WTC11 (cell line): ENCODE data around the gene PIGU. TPM values are rescaled to one million over a fixed set of nuclear protein-coding genes. Genes with fewer than 3 reads are reported as not detected.

Experiments used
- ATAC-seq: fragments of 200-7000 bp; cut with Tn5 transposase; 2 replicates; pipeline ENCODE4 v1.10.0; 2021; ENCODE audit warnings: mild to moderate bottlenecking, moderate library complexity
- CTCF ChIA-PET: fragments of 300-600 bp; sonication (Branson Sonifier 250); formaldehyde crosslinking; loops from one replicate; lab custom pipeline; 2021; ENCODE audit warnings: antibody characterized with exemption; lab: Charles Lee
- POLR2A ChIA-PET: fragments of 350-600 bp; sonication (Branson Sonifier 250); formaldehyde crosslinking; loops from one replicate; lab custom pipeline; 2021; ENCODE audit warnings: antibody characterized with exemption; lab: Charles Lee
- DNase-seq: peaks from one replicate; pipeline ENCODE4 v3.0.0; 2021; ENCODE audit warnings: low spot score
- H3K27ac Mint-ChIP-seq: 2 replicates; pipeline ENCODE4 v1.8.0; 2021; ENCODE audit warnings: mixed read lengths
- H3K27me3 Mint-ChIP-seq: 2 replicates; pipeline ENCODE4 v1.8.0; 2021; ENCODE audit warnings: low read depth, mild to moderate bottlenecking, moderate library complexity, mixed read lengths
- H3K36me3 Mint-ChIP-seq: 2 replicates; pipeline ENCODE4 v1.8.0; 2021; ENCODE audit warnings: mixed read lengths
- H3K4me1 Mint-ChIP-seq: 2 replicates; pipeline ENCODE4 v1.8.0; 2022; ENCODE audit warnings: mixed read lengths
- H3K4me3 Mint-ChIP-seq: 2 replicates; pipeline ENCODE4 v1.8.0; 2021; ENCODE audit warnings: mild to moderate bottlenecking, moderate library complexity, mixed read lengths
- H3K9me3 Mint-ChIP-seq: 2 replicates; pipeline ENCODE4 v1.8.0; 2021; ENCODE audit warnings: mixed read lengths
- FOXJ3 ChIP-seq: sonication (generic); formaldehyde crosslinking; IDR thresholded peaks from 2 replicates; pipeline ENCODE4 v1.9.0; 2021; ENCODE audit warnings: missing genetic modification reagents, mild to moderate bottlenecking, borderline replicate concordance
- GABPB1 ChIP-seq: sonication (generic); formaldehyde crosslinking; IDR thresholded peaks from 2 replicates; pipeline ENCODE4 v1.8.1; 2023; ENCODE audit warnings: mild to moderate bottlenecking, missing genetic modification reagents
- NFYB ChIP-seq: sonication (generic); formaldehyde crosslinking; conservative IDR thresholded peaks from 2 replicates; pipeline ENCODE4 v1.8.0; 2022; ENCODE audit warnings: low read depth, missing genetic modification reagents
- PRRX2 ChIP-seq: fragments of 250-450 bp; sonication (Bioruptor Pico); IDR thresholded peaks from 2 replicates; pipeline ENCODE4 v1.8.0; 2021; ENCODE audit warnings: mild to moderate bottlenecking
- SMAD3 ChIP-seq: sonication (generic); formaldehyde crosslinking; IDR thresholded peaks from 2 replicates; pipeline ENCODE4 v1.8.0; 2022; ENCODE audit warnings: missing genetic modification reagents, mild to moderate bottlenecking, borderline replicate concordance
- SP1 ChIP-seq: sonication (generic); formaldehyde crosslinking; conservative IDR thresholded peaks from 2 replicates; pipeline ENCODE4 v1.8.1; 2022; ENCODE audit warnings: missing genetic modification reagents
- TEAD1 ChIP-seq: sonication (generic); formaldehyde crosslinking; IDR thresholded peaks from 2 replicates; pipeline ENCODE4 v1.8.0; 2022; ENCODE audit warnings: mild to moderate bottlenecking, missing genetic modification reagents
- TEAD4 ChIP-seq: sonication (generic); formaldehyde crosslinking; IDR thresholded peaks from 2 replicates; pipeline ENCODE4 v1.8.0; 2022; ENCODE audit warnings: mild to moderate bottlenecking, missing genetic modification reagents
- ZNF121 ChIP-seq: sonication (generic); formaldehyde crosslinking; IDR thresholded peaks from 2 replicates; pipeline ENCODE4 v1.8.0; 2023; ENCODE audit warnings: missing genetic modification reagents
- ZNF138 ChIP-seq: sonication (generic); formaldehyde crosslinking; conservative IDR thresholded peaks from 2 replicates; pipeline ENCODE4 v1.8.1; 2022; ENCODE audit warnings: mild to moderate bottlenecking, moderate library complexity, missing genetic modification reagents
- ZNF232 ChIP-seq: sonication (generic); formaldehyde crosslinking; IDR thresholded peaks from 2 replicates; pipeline ENCODE4 v1.8.0; 2022; ENCODE audit warnings: mild to moderate bottlenecking, missing genetic modification reagents
- ZNF263 ChIP-seq: sonication (generic); formaldehyde crosslinking; IDR thresholded peaks from 2 replicates; pipeline ENCODE4 v1.8.1; 2022; ENCODE audit warnings: low read depth, mild to moderate bottlenecking, moderate library complexity, missing genetic modification reagents
- ZNF317 ChIP-seq: sonication (generic); formaldehyde crosslinking; IDR thresholded peaks from 2 replicates; pipeline ENCODE4 v1.8.1; 2023; ENCODE audit warnings: low read depth, mild to moderate bottlenecking, moderate library complexity, missing genetic modification reagents, borderline replicate concordance
- ZNF396 ChIP-seq: fragments of 250-450 bp; sonication (Bioruptor Pico); IDR thresholded peaks from 2 replicates; pipeline ENCODE4 v1.8.0; 2021; ENCODE audit warnings: mild to moderate bottlenecking, moderate library complexity, borderline replicate concordance
- total RNA-seq: library from RNA; stranded (reverse); gene quantifications from 3 replicates; pipeline ENCODE4 v1.2.3, GENCODE V29; 2021
- TF ChIP-seq, protein P1 (sequence below): fragments of 250-450 bp; sonication (Bioruptor Pico); IDR thresholded peaks from 2 replicates; pipeline ENCODE4 v1.9.0; 2021; ENCODE audit warnings: mild to moderate bottlenecking
- TF ChIP-seq, protein P2 (sequence below): fragments of 250-450 bp; sonication (Bioruptor Pico); IDR thresholded peaks from 2 replicates; pipeline ENCODE4 v1.8.0; 2021; ENCODE audit warnings: mild to moderate bottlenecking
- TF ChIP-seq, protein P3 (sequence below): fragments of 200-600 bp; IDR thresholded peaks from 2 replicates; pipeline ENCODE4 v1.8.0; 2022; ENCODE audit warnings: antibody characterized with exemption
- TF ChIP-seq, protein P4 (sequence below): sonication (generic); formaldehyde crosslinking; IDR thresholded peaks from 2 replicates; pipeline ENCODE4 v1.8.1; 2022; ENCODE audit warnings: mild to moderate bottlenecking, missing genetic modification reagents, moderate library complexity, borderline replicate concordance
- TF ChIP-seq, protein P5 (sequence below): sonication (generic); formaldehyde crosslinking; IDR thresholded peaks from 2 replicates; pipeline ENCODE4 v1.8.0; 2022; ENCODE audit warnings: missing genetic modification reagents

The PIGU gene
- total RNA-seq, 1 experiment from 2014 or later, result 24.8 TPM

DNA sequence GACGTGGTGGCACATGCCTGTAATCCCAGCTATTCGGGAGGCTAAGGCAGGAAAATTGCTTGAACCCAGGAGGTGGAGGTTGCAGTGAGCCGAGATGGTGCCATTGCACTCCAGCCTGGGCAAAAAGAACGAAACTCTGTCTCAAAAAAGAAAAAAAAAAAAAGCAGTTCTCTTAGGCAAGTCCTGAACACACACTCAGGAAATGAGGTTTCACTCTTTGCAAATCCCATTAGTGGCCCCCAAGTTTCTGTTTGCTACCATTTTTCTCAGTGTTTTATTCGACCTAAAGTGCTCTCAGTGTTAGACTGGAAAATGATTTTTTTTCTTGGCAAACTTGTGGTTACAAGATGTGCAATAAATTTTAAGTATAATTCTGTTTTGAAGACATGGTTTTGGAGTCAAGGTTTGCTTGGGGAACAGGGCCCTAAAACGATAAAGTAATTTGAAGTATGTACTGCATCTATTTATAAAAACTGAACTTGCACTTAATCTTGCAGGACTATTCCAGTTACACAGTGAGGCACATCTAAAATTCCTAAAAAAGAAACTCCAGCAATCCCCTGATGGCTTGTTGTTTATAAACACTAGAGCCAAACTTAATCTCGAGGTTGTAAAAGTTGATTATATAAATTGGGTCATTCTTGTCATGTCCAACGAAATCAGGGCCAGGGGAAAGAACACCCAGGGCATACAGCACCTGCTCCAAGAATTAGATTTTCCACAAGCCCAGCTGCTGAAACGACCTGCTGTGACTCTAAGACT lies 75.8 kb downstream of the PIGU start (continued):
- TF ChIP-seq TEAD1 (CRISPR knock-in tag) (no peak), TEAD4 (CRISPR knock-in tag) (no peak), PRRX2 (CRISPR knock-in tag) (no peak), GABPB1 (CRISPR knock-in tag) (no peak), ZNF263 (CRISPR knock-in tag) (no peak), ZNF138 (CRISPR knock-in tag) (no peak)
- TF ChIP-seq, protein P1, sequence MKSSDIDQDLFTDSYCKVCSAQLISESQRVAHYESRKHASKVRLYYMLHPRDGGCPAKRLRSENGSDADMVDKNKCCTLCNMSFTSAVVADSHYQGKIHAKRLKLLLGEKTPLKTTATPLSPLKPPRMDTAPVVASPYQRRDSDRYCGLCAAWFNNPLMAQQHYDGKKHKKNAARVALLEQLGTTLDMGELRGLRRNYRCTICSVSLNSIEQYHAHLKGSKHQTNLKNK (CRISPR knock-in tag), result no peak
- TF ChIP-seq, protein P2, sequence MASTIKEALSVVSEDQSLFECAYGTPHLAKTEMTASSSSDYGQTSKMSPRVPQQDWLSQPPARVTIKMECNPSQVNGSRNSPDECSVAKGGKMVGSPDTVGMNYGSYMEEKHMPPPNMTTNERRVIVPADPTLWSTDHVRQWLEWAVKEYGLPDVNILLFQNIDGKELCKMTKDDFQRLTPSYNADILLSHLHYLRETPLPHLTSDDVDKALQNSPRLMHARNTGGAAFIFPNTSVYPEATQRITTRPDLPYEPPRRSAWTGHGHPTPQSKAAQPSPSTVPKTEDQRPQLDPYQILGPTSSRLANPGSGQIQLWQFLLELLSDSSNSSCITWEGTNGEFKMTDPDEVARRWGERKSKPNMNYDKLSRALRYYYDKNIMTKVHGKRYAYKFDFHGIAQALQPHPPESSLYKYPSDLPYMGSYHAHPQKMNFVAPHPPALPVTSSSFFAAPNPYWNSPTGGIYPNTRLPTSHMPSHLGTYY (CRISPR knock-in tag), result no peak
- TF ChIP-seq, all 79 proteins: peak for 0

DNA sequence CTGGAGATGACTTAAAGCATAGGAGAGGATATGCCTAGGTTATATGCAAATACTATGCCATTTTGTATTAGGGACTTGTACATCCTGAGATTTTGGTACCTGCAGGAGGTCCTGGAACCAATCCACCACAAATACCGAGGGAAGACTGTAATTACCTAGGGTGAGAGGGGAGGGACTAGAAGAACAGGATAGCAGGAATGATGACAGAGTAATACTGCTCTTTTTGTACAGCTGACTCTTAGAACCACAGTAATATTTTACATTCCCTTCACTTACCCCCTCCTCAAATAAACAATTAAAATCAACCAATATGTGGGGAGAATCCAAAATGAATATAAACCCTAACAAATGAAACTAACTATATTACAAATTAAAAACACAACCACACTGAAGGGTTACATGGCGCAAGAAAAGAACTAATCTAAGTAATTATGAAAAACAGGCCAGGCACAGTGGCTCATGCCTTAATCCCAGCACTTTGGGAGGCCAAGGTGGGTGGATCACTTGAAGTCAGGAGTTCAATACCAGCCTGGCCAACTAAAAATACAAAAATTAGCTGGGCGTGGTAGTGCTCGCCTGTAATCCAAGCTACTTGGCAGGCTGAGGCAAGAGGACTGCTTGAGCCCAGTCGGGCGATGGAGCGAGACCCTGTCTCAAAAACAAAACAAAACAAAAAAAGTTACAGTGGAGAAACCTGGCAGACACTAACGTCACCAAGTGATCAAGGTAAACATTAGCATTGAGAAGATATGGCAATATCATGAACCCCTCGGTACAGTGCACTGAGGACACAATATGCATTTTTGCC lies 81.3 kb downstream of the PIGU start:
- POLR2A ChIA-PET, result interaction anchor here (0.9 kb wide), 1 partner anchor 143 kb away, joined by 3 read pairs; no protein-coding TSS in a partner anchor
- TF ChIP-seq SP1 (CRISPR knock-in tag) (no peak), ZNF263 (CRISPR knock-in tag) (no peak), ZNF121 (no peak), ZNF232 (CRISPR knock-in tag) (no peak), ZNF396 (CRISPR knock-in tag) (no peak), FOXJ3 (CRISPR knock-in tag) (no peak), ZNF317 (CRISPR knock-in tag) (no peak), SMAD3 (CRISPR knock-in tag) (no peak), PRRX2 (CRISPR knock-in tag) (no peak), NFYB (CRISPR knock-in tag) (no peak)
- TF ChIP-seq, protein P3, sequence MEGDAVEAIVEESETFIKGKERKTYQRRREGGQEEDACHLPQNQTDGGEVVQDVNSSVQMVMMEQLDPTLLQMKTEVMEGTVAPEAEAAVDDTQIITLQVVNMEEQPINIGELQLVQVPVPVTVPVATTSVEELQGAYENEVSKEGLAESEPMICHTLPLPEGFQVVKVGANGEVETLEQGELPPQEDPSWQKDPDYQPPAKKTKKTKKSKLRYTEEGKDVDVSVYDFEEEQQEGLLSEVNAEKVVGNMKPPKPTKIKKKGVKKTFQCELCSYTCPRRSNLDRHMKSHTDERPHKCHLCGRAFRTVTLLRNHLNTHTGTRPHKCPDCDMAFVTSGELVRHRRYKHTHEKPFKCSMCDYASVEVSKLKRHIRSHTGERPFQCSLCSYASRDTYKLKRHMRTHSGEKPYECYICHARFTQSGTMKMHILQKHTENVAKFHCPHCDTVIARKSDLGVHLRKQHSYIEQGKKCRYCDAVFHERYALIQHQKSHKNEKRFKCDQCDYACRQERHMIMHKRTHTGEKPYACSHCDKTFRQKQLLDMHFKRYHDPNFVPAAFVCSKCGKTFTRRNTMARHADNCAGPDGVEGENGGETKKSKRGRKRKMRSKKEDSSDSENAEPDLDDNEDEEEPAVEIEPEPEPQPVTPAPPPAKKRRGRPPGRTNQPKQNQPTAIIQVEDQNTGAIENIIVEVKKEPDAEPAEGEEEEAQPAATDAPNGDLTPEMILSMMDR, result no peak
- TF ChIP-seq, protein P4, sequence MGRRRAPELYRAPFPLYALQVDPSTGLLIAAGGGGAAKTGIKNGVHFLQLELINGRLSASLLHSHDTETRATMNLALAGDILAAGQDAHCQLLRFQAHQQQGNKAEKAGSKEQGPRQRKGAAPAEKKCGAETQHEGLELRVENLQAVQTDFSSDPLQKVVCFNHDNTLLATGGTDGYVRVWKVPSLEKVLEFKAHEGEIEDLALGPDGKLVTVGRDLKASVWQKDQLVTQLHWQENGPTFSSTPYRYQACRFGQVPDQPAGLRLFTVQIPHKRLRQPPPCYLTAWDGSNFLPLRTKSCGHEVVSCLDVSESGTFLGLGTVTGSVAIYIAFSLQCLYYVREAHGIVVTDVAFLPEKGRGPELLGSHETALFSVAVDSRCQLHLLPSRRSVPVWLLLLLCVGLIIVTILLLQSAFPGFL (CRISPR knock-in tag), result no peak
- TF ChIP-seq, protein P5, sequence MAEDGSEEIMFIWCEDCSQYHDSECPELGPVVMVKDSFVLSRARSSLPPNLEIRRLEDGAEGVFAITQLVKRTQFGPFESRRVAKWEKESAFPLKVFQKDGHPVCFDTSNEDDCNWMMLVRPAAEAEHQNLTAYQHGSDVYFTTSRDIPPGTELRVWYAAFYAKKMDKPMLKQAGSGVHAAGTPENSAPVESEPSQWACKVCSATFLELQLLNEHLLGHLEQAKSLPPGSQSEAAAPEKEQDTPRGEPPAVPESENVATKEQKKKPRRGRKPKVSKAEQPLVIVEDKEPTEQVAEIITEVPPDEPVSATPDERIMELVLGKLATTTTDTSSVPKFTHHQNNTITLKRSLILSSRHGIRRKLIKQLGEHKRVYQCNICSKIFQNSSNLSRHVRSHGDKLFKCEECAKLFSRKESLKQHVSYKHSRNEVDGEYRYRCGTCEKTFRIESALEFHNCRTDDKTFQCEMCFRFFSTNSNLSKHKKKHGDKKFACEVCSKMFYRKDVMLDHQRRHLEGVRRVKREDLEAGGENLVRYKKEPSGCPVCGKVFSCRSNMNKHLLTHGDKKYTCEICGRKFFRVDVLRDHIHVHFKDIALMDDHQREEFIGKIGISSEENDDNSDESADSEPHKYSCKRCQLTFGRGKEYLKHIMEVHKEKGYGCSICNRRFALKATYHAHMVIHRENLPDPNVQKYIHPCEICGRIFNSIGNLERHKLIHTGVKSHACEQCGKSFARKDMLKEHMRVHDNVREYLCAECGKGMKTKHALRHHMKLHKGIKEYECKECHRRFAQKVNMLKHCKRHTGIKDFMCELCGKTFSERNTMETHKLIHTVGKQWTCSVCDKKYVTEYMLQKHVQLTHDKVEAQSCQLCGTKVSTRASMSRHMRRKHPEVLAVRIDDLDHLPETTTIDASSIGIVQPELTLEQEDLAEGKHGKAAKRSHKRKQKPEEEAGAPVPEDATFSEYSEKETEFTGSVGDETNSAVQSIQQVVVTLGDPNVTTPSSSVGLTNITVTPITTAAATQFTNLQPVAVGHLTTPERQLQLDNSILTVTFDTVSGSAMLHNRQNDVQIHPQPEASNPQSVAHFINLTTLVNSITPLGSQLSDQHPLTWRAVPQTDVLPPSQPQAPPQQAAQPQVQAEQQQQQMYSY (CRISPR knock-in tag), result no peak
- Mint-ChIP-seq H3K27me3 (no peaks in the 10 kb centered on the region), H3K4me1 (no peaks in the 10 kb centered on the region), H3K4me3 (no peak overlapping the region), H3K36me3 (no peaks in the 10 kb centered on the region), H3K27ac (no peak overlapping the region), H3K9me3 (no peaks in the 10 kb centered on the region)
- DNase-seq (no peak), ATAC-seq (no peak)
- CTCF ChIA-PET, result interaction anchor here (0.6 kb wide), 1 partner anchor 174 kb away, joined by 3 read pairs; no protein-coding TSS in a partner anchor
